SKM-1 treated with dmso at 0.1 percent for 144 hours (cell line): ENCODE data around the gene RGS4.

Experiments
- DNase-seq: peaks from one replicate; lab custom pipeline; 2025; ENCODE audit not compliant: unreplicated experiment; lab: John Stamatoyannopoulos, UW

RGS4 gene

DNA sequence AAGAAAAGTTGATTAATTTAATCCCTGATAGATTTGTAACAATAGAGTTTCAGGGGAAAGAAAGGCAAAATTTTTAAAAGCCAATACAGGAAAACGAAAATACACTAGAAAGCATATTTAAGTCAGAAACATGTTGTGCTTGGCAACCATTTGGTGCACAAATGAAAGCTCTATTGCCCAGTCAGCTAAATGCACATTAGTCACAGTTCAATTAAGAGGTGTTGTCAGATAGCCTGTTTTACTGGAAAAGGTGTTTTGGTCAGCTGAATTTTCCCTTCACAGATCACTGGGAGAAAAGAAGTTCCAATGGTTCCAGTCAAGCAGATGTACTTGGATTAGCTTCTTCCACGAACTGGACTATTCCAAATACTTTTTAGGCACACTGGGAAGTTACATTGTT, 25.4 kb downstream of the RGS4 start:
- no peak for DNase-seq

DNA sequence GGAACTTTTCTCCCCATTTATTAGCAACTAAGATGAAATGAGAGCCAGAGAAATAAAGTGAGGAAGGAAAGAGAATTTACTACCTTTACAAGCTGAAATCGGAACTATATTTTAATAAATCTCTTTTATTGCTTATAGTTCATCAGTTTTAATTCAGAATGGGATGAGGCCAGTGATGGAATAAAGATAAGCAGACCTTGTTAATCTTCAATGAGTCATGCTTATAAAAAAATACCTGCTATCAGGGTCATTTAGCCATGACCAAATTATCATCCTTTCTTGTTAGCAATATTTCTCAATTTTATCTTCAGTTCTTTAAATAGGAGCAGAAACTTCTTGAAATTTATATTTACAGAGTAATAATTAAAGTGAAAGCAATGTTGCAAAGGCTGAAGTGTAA, 26.1 kb downstream of the RGS4 start:
- DNase-seq = no peak

DNA sequence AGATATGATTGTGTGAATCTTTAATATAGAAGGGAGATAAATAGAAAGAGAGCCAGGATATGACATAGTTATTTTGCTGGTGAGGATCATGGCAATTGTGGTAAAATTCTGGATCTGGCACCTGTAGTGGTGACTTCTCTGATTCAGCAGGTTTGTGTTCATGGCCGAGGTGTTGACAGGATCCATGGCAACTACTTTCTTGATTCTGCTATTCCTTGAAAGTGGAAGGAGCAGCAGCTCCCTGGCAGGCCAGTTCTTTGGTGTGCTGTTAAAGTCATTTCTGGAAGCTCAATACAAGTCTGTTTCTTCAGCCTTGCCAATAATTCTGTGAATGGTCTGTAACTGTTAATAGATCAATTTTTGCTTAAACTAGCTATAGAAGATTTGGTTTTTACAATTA, 33.4 kb downstream of the RGS4 start:
- no peak for DNase-seq

DNA sequence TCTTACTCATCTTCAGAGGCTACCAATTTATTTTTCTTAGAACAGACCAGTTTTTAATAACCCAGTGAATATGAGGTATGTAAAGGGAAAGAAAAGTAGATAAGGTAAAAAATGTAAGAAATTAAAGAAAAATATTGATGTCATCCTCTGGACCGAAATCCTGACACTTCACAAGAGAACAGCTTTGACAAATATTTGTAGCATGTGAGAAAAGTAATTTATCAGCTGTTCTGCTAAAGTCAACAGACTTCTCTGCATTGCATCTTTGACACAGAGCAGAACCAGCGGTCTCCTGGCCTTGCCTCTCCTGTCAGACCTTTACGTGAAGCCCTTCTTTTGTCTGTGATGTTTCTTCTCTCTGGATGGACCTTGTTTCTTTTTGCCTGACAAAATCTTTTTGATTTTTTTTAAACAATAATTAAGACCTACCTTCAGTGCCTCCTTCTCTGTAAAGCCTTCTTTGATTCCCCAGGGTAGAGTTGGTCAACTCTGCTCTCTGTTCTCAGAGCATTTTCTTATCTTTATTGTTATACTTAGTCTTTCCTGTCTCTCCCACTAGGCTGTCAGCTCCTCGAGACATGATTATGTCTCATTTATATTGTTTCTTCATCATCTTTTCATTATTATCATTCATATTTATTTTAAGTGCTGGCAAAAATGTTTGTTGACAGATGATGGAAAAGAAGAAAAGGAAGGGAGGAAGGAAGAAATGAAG, 35.4 kb downstream of the RGS4 start:
- no peak for DNase-seq

DNA sequence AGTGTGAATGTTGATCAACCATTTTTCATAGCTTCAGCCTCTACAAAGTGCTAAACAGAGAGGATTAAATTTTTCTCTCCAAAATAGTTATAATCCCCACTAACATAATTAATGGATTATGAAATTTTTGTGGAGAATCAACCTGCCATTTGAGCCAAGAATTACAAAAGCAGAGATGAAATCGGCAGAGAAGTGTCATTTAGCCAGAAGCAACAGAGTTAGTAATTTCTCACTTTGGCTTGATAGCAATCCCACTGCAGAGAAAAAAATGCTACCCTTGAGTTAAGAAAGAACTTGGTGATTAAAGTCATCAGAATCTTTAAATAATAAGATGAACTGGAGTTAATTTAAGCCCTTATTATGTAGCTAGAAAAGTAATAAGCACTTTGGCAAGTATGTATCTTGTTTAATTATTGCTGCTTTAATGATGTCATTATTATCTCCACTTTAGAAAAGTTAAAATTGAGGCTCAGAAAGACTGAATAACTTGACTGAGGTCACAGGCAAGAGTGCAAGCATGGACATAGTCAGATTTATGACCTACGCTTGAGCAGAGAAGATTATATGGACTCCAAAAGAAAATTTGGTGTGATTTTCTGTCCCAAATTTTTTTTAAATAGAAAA, 37.3 kb downstream of the RGS4 start:
- no peak for DNase-seq

- no peak for DNase-seq
Observed at GRCh38 chr1:163107655-163108054, 38.5 kb downstream of the RGS4 start.

DNA sequence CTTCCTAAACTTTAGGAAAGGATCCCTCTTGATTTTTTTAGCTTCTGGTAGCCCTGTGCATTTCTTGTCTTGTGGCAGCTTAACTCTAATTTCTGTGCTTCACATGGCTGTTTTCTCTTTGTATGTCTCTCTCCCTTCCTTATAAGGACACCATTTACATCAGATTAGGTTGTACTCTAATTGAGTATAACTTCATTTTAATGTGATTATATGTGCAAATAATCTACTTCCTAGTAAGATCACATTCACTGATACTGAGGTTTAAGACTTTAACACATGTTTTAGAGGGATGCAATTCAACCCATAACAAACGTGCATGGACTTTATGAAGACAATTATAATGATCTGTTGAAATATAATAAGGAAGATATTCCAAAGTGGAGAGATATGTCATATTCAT, 46.7 kb downstream of the RGS4 start:
- DNase-seq = no peak

DNA sequence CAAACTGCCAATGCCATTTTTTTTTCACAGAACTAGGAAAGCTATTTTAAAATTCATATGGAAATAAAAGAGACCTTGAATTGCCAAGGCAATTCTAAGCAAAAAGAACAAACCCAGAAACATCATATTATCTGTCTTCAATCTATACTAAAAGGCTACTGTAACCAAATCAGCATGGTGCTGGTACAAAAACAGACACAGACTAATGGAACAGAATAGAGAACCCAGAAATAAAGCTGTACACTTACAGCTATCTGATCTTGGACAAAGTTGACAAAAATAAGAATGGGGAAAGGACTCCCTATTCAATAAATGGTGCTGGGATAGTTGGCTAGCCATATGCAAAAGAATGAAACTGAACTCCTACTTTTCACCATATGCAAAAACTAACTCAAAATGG, 50.5 kb downstream of the RGS4 start:
- no peak for DNase-seq

- no peak for DNase-seq
Observed at GRCh38 chr1:163120372-163120771, 51.2 kb downstream of the RGS4 start.

- no peak for DNase-seq
Observed at GRCh38 chr1:163124812-163125211, 55.7 kb downstream of the RGS4 start.
